ENCODE results near the gene BEND5. TPM values are rescaled to one million over a fixed set of nuclear protein-coding genes. Genes with fewer than 3 reads are reported as not detected.

The BEND5 gene
- total and polyA plus RNA-seq, 10 of the 15 experiments (the other 5 are each of a cell fraction or from before 2014, with no cell fraction given): 0.26 TPM; not detected in 9

- TF ChIP-seq E4F1 (IDR thresholded peaks at IDR 0.05; ENCODE audit: borderline replicate concordance, partially characterized antibody): no peak
These were observed 31.0 kb upstream of the BEND5 start (continued) for GRCh38 chr1:48807554-48808260.

GRCh38 chr1:48803474-48803873 is 26.8 kb upstream of the BEND5 start:
- H3K9ac ChIP-seq (ENCODE audit: control insufficient read depth, insufficient read depth, low read length): no peak overlapping the region
- ChIA-PET CTCF (interaction anchor here (1.0 to 1.3 kb wide), 2 partner anchors 14 to 126 kb away, joined by 3 to 4 read pairs; no protein-coding TSS in a partner anchor), SMC1A (ENCODE audit: uncharacterized antibody, unreplicated experiment) (no interaction called here), RAD21 (ENCODE audit: unreplicated experiment) (no interaction called here), POLR2A (no interaction called here)
- no peaks in the 10 kb centered on the region; the same call in 2 of the 3 replicates for H3K9me3 ChIP-seq (replicated peaks; ENCODE audit: control insufficient read depth, insufficient read depth, low read length)
- H3K36me3 ChIP-seq (ENCODE audit: control insufficient read depth in 2 of 2, insufficient read depth in 2 of 2, low read length in 1 of 2): no peaks in the 10 kb centered on the region
- no peak for ATAC-seq
- BruUV-seq (replicated peaks): no TSS peak
- DNase-seq (ENCODE audit: low read depth, low spot score): no peak
- no peak overlapping the region for H3K27ac ChIP-seq (ENCODE audit: control insufficient read depth, insufficient read depth)
- in situ Hi-C loops (cut with MboI) (no loop called here), intact Hi-C loops (cut with micrococcal nuclease; ENCODE audit: unreplicated experiment) (no loop called here)
- H3K79me2 ChIP-seq (ENCODE audit: control insufficient read depth, insufficient read depth, low read length): no peaks in the 10 kb centered on the region
- peak; percentile 91 for TF ChIP-seq SPI1 (IDR thresholded peaks at IDR 0.05; ENCODE audit: borderline replicate concordance, insufficient read depth, low read depth, low read length)
- no peak for TF ChIP-seq REST (IDR thresholded peaks at IDR 0.05; ENCODE audit: low read depth, low read length)
- H3K4me3 ChIP-seq: no peak overlapping the region
- no peak overlapping the region for H3K4me2 ChIP-seq (ENCODE audit: control insufficient read depth, insufficient read depth)
- no peak for FAIRE-seq
- H3K27me3 ChIP-seq (replicated peaks in 1 of 2; ENCODE audit: control insufficient read depth in 2 of 2, insufficient read depth in 2 of 2, low read length in 1 of 2): no peaks in the 10 kb centered on the region; a peak in 1 of 4 replicates
- H2AFZ ChIP-seq (ENCODE audit: control insufficient read depth, low read depth, low read length): no peak overlapping the region
- H3K4me1 ChIP-seq (ENCODE audit: control insufficient read depth, insufficient read depth, low read length): no peaks in the 10 kb centered on the region
- H4K20me1 ChIP-seq (ENCODE audit: control insufficient read depth, insufficient read depth): no peaks in the 10 kb centered on the region

Measured in GM12878 (cell line).